ENCODE measurements around the gene RIPK4. TPM values are rescaled to one million over a fixed set of nuclear protein-coding genes. Genes with fewer than 3 reads are reported as not detected.

Gene RIPK4
- total RNA-seq, 2 donors from 2014 or later, result 8.4 to 16.2 TPM

DNA sequence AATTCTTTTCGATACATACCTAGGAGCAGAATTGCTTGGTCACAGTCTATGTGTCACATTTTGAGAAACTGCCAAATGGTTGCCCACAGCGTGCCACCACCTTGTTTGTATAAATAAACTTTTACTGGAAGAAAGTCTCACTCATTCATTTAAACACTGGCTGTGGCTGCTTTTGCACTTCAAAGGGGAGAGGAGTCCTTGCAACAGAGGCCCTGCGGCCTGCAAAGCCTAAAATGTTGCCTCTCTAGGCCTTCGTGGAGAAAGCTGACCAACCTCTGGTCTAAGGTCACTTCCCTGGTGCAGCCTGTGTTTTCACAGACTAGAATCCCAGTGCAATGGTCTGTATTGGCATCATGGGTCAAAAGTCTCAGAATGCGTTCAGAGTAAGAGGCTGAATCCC, 8.3 kb downstream of the RIPK4 start:
- no peak overlapping the region for H3K4me3 Mint-ChIP-seq

DNA sequence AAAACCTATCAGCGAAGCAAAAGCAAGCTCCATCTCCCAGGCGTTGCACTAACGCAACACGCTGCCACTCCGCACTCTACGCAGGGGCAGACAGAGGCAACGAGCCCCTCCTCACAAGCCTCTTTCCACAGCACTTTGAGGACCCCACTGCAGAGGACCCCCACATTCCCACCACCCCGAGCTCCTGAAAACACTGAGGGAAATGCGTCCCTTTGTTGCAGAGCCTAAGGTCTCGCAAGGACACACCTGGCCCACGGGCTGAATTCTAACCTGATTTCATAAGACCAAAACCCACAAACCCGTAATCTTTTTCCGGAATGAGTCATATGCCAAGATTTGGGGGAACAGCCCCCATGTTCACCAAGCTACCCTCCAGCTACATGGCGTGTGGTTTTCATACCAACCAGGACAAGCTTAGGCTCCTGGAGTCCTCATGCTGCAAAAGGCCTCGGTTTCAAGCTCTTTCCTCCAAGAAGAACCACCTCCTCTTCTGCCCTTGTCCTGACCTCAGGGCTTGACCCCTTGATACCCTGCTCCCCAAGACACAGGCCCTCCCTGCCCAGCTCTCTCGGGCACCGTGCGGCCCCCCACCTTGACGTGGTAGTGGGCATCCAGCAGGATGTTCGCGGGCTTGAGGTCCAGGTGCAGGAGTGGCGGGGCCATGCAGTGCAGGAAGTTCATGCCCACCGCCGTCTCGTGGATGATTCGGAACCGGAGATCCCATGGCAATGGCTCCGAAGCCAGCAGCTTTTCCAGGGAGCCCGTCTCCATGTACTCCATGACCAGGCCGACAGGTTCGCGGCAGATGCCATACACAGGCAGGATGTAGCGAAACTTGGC, 10.7 kb downstream of the RIPK4 start:
- 94 to 98% methylated on average over 25 to 33 of the region's 33 CpGs for WGBS, 2 experiments (ENCODE audit: insufficient coverage in 1 of 2, insufficient read length in 1 of 2)
- Mint-ChIP-seq H3K27ac (no peak overlapping the region), H3K27me3 (ENCODE audit: insufficient read depth) (peaks cover 11% of the 10 kb centered on the region), H3K4me3 (no peak overlapping the region), H3K36me3 (ENCODE audit: low read depth) (peaks cover 22% of the 10 kb centered on the region), H3K9me3 (no peaks in the 10 kb centered on the region), H3K4me1 (peaks cover 43% of the 10 kb centered on the region)
- Histone ChIP-seq H3K4me3 (ENCODE audit: low read length) (no peak overlapping the region), H3K9ac (ENCODE audit: extremely low read depth, low read length, poor library complexity, severe bottlenecking) (no peak overlapping the region), H3K27ac (ENCODE audit: low read depth, low read length) (no peak overlapping the region), H3K9me3 (ENCODE audit: control insufficient read depth, low read length) (no peaks in the 10 kb centered on the region), H3K36me3 (ENCODE audit: control insufficient read depth, insufficient read depth, low read length) (peaks cover 11% of the 10 kb centered on the region), H3K4me1 (ENCODE audit: control insufficient read depth, insufficient read depth, low read length) (peaks cover 13% of the 10 kb centered on the region), H3K27me3 (ENCODE audit: control insufficient read depth, insufficient read depth, low read length, poor library complexity, severe bottlenecking) (peaks cover 18% of the 10 kb centered on the region)
- no peak for DNase-seq
- TF ChIP-seq, protein P1, sequence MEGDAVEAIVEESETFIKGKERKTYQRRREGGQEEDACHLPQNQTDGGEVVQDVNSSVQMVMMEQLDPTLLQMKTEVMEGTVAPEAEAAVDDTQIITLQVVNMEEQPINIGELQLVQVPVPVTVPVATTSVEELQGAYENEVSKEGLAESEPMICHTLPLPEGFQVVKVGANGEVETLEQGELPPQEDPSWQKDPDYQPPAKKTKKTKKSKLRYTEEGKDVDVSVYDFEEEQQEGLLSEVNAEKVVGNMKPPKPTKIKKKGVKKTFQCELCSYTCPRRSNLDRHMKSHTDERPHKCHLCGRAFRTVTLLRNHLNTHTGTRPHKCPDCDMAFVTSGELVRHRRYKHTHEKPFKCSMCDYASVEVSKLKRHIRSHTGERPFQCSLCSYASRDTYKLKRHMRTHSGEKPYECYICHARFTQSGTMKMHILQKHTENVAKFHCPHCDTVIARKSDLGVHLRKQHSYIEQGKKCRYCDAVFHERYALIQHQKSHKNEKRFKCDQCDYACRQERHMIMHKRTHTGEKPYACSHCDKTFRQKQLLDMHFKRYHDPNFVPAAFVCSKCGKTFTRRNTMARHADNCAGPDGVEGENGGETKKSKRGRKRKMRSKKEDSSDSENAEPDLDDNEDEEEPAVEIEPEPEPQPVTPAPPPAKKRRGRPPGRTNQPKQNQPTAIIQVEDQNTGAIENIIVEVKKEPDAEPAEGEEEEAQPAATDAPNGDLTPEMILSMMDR (conservative IDR thresholded peaks at IDR 0.05), result no peak

More for the DNA sequence above, 8.3 kb downstream of the RIPK4 start:
- TF ChIP-seq, protein P1 (conservative IDR thresholded peaks at IDR 0.05), result no peak
- DNase-seq, result peak; percentile 39
- Histone ChIP-seq H3K4me3 (ENCODE audit: low read length) (no peak overlapping the region), H3K4me1 (ENCODE audit: control insufficient read depth, insufficient read depth, low read length) (peaks cover 13% of the 10 kb centered on the region), H3K9me3 (ENCODE audit: control insufficient read depth, low read length) (no peaks in the 10 kb centered on the region), H3K27me3 (ENCODE audit: control insufficient read depth, insufficient read depth, low read length, poor library complexity, severe bottlenecking) (peaks cover 42% of the 10 kb centered on the region), H3K27ac (ENCODE audit: low read depth, low read length) (no peak overlapping the region), H3K36me3 (ENCODE audit: control insufficient read depth, insufficient read depth, low read length) (peaks cover 11% of the 10 kb centered on the region), H3K9ac (ENCODE audit: extremely low read depth, low read length, poor library complexity, severe bottlenecking) (no peak overlapping the region)
- Mint-ChIP-seq H3K36me3 (ENCODE audit: low read depth) (peaks cover 22% of the 10 kb centered on the region), H3K9me3 (no peaks in the 10 kb centered on the region), H3K27ac (no peak overlapping the region), H3K27me3 (ENCODE audit: insufficient read depth) (peaks cover 30% of the 10 kb centered on the region), H3K4me1 (peaks cover 46% of the 10 kb centered on the region)
- WGBS, 2 experiments (ENCODE audit: insufficient coverage in 1 of 2, insufficient read length in 1 of 2), result 82 to 83% methylated on average over 5 of the region's 5 CpGs

DNA sequence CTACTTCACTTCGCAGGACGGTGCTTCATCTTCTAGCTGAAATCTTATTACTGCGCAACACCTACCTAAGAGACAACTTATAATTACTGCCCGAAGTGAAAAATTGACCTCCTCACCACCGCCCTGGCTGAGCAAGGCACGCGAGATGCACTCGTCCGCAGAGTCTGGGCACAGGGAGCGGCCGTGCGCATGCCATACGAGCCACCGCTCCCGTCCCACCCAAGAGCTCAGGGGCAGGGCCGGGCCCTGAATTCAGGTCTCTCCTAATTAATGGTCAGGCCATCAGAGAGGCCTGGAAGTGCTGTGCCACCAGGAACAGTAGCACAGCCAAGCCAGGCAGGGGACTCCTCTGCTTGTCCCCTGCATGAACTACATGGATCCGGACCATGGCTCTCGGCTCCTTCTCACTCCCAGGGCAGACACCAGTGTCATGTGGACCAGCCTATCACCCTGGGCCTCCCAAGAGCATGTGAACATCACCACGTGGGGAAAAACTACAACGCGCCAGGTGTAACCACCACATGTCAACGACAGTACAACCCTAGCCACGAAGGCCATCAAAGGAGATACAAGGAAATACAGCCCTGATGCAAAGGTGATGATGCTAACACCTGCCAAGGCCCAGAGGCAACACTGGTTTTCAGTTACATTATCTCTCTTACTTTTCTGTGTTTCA, 11.5 kb downstream of the RIPK4 start:
- WGBS, 2 experiments (ENCODE audit: insufficient coverage in 1 of 2, insufficient read length in 1 of 2), result 92 to 96% methylated on average over 14 to 23 of the region's 23 CpGs
- Mint-ChIP-seq H3K27ac (no peak overlapping the region), H3K4me3 (no peak overlapping the region), H3K4me1 (peaks cover 37% of the 10 kb centered on the region), H3K36me3 (ENCODE audit: low read depth) (peaks cover 24% of the 10 kb centered on the region), H3K27me3 (ENCODE audit: insufficient read depth) (peaks cover 6% of the 10 kb centered on the region), H3K9me3 (no peaks in the 10 kb centered on the region)
- peaks cover 11% of the 10 kb centered on the region for H3K27me3 ChIP-seq (ENCODE audit: control insufficient read depth, insufficient read depth, low read length, poor library complexity, severe bottlenecking)
- DNase-seq, result no peak
- H3K27ac ChIP-seq (ENCODE audit: low read depth, low read length), result no peak overlapping the region
- no peak overlapping the region for H3K4me3 ChIP-seq (ENCODE audit: low read length)
- TF ChIP-seq, protein P1 (conservative IDR thresholded peaks at IDR 0.05), result no peak
- H3K36me3 ChIP-seq (ENCODE audit: control insufficient read depth, insufficient read depth, low read length), result peaks cover 11% of the 10 kb centered on the region
- H3K4me1 ChIP-seq (ENCODE audit: control insufficient read depth, insufficient read depth, low read length), result peaks cover 13% of the 10 kb centered on the region
- H3K9me3 ChIP-seq (ENCODE audit: control insufficient read depth, low read length), result no peaks in the 10 kb centered on the region
- no peak overlapping the region for H3K9ac ChIP-seq (ENCODE audit: extremely low read depth, low read length, poor library complexity, severe bottlenecking)

All from endodermal cell (in vitro differentiated cells).